H1 (cell line): ENCODE results near the gene LYVE1. TPM values are rescaled to one million over a fixed set of nuclear protein-coding genes. Genes with fewer than 3 reads are reported as not detected.

Experiments used
- CTCF ChIA-PET: fragments of 300-600 bp; sonication (Branson Sonifier 250); formaldehyde crosslinking; loops from one replicate; lab custom pipeline; 2021; ENCODE audit not compliant: partially characterized antibody; lab: Charles Lee
- POLR2A ChIA-PET: fragments of 300-600 bp; sonication (Branson Sonifier 250); formaldehyde crosslinking; loops from one replicate; lab custom pipeline; 2021; ENCODE audit warnings: inconsistent platforms; ENCODE audit not compliant: partially characterized antibody; lab: Charles Lee
- DNase-seq, 2 experiments: peaks; one replicate each; pipeline versions ENCODE4 v3.0.0 to v3.0.0-alpha.2; 2010 to 2022; ENCODE audit warnings: low spot score in 2 of 2, low read depth in 1 of 2, mixed read lengths in 1 of 2
- FAIRE-seq: peaks from 2 replicates; lab custom pipeline; 2011; peaks lifted over from hg19 to GRCh38; lab: Jason Lieb, UNC
- H2AFZ ChIP-seq: 2 replicates; pipeline ENCODE4 v1.8.1; 2012; ENCODE audit warnings: low read length, inconsistent platforms
- H2AK5ac ChIP-seq: 2 replicates; pipeline ENCODE4 v1.6.1; 2013; ENCODE audit warnings: low read depth, low read length
- H2BK120ac ChIP-seq: replicated peaks from 2 replicates; pipeline ENCODE3; 2013; ENCODE audit warnings: low read depth, low read length, inconsistent platforms
- H2BK12ac ChIP-seq: 2 replicates; pipeline ENCODE4 v1.6.1; 2013; ENCODE audit warnings: low read depth, low read length
- H2BK15ac ChIP-seq: 2 replicates; pipeline ENCODE4 v1.6.1; 2013; ENCODE audit warnings: low read length
- H2BK20ac ChIP-seq: 2 replicates; pipeline ENCODE4 v1.6.1; 2013; ENCODE audit warnings: low read length
- H2BK5ac ChIP-seq: 2 replicates; pipeline ENCODE4 v1.6.1; 2013; ENCODE audit warnings: low read depth, low read length
- H3K14ac ChIP-seq: 2 replicates; pipeline ENCODE4 v1.6.1; 2013; ENCODE audit warnings: inconsistent platforms; ENCODE audit not compliant: insufficient read length
- H3K18ac ChIP-seq: 2 replicates; pipeline ENCODE4 v1.6.1; 2013; ENCODE audit warnings: low read length; ENCODE audit errors: extremely low read depth
- H3K23ac ChIP-seq: 2 replicates; pipeline ENCODE4 v1.6.1; 2013; ENCODE audit warnings: inconsistent platforms; ENCODE audit not compliant: insufficient read length
- H3K23me2 ChIP-seq: 2 replicates; pipeline ENCODE4 v1.6.1; 2013; ENCODE audit warnings: low read depth, low read length
- H3K27ac ChIP-seq: 2 replicates; pipeline ENCODE4 v1.6.1; 2011; ENCODE audit warnings: low read depth, low read length, inconsistent platforms
- H3K27me3 ChIP-seq, 4 experiments: replicated peaks in 1 of 4; 1 replicate in 1 of 4; 2 replicates in 3 of 4; pipeline versions ENCODE4 v1.6.1 to v1.8.1; 2011 to 2013; ENCODE audit warnings: low read length in 3 of 4, mild to moderate bottlenecking in 3 of 4, inconsistent platforms in 2 of 4, mixed read lengths in 2 of 4, moderate library complexity in 1 of 4; ENCODE audit not compliant: control insufficient read depth in 3 of 4, insufficient read depth in 3 of 4; ENCODE audit errors: extremely low read depth in 1 of 4
- H3K36me3 ChIP-seq, 4 experiments: 2 replicates each; pipeline versions ENCODE4 v1.6.1 to v1.8.1; 2011 to 2013; ENCODE audit warnings: mild to moderate bottlenecking in 4 of 4, low read length in 3 of 4, moderate library complexity in 2 of 4, control low read depth in 1 of 4, inconsistent platforms in 1 of 4; ENCODE audit not compliant: insufficient read depth in 4 of 4, control insufficient read depth in 2 of 4
- H3K4ac ChIP-seq: replicated peaks from 2 replicates; pipeline ENCODE3; 2013; ENCODE audit warnings: low read length, low read depth, mixed read lengths, inconsistent platforms; ENCODE audit not compliant: insufficient read length
- H3K4me1 ChIP-seq, 4 experiments: replicated peaks in 1 of 4; 1 replicate in 1 of 4; 2 replicates in 3 of 4; pipeline versions ENCODE4 v1.6.1 to v1.8.1; 2011 to 2013; ENCODE audit warnings: low read length in 3 of 4, inconsistent platforms in 2 of 4, mixed read lengths in 1 of 4; ENCODE audit not compliant: insufficient read depth in 4 of 4, control insufficient read depth in 3 of 4
- H3K4me2 ChIP-seq, 2 experiments: 2 replicates each; pipeline versions ENCODE4 v1.6.1 to v1.8.1; 2011 to 2013; ENCODE audit warnings: low read depth in 2 of 2, low read length in 2 of 2, control low read depth in 1 of 2, inconsistent platforms in 1 of 2, mild to moderate bottlenecking in 1 of 2; ENCODE audit not compliant: insufficient read depth in 1 of 2
- H3K4me3 ChIP-seq, 4 experiments: fragments of 200-600, 300-600 bp in 1 of 4; sonication (generic), shearing (Covaris generic), sonication (Bioruptor Twin) in 1 of 4; 2 replicates each; pipeline versions ENCODE4 v1.5.1 to v1.8.1; 2011 to 2016; ENCODE audit warnings: low read length in 4 of 4, low read depth in 3 of 4, control low read depth in 2 of 4, inconsistent platforms in 2 of 4, mild to moderate bottlenecking in 2 of 4, mixed read lengths in 1 of 4, moderate library complexity in 1 of 4; ENCODE audit not compliant: insufficient read depth in 2 of 4; ENCODE audit errors: extremely low read depth in 1 of 4
- H3K56ac ChIP-seq: replicated peaks from 2 replicates; pipeline ENCODE3; 2013; ENCODE audit warnings: low read depth, mild to moderate bottlenecking, mixed read lengths, low read length, inconsistent platforms; ENCODE audit not compliant: insufficient read length
- H3K79me1 ChIP-seq: 2 replicates; pipeline ENCODE4 v1.6.1; 2013; ENCODE audit warnings: low read depth, low read length, control low read depth
- H3K79me2 ChIP-seq, 2 experiments: 2 replicates each; pipeline versions ENCODE4 v1.6.1 to v1.8.1; 2012 to 2013; ENCODE audit warnings: low read length in 2 of 2, mild to moderate bottlenecking in 2 of 2, inconsistent platforms in 1 of 2; ENCODE audit not compliant: insufficient read depth in 2 of 2, control insufficient read depth in 1 of 2
- H3K9ac ChIP-seq, 4 experiments: replicated peaks in 1 of 4; 1 replicate in 1 of 4; 2 replicates in 3 of 4; pipeline versions ENCODE4 v1.6.1 to v1.8.1; 2011 to 2013; ENCODE audit warnings: low read depth in 3 of 4, low read length in 3 of 4, control low read depth in 2 of 4, mild to moderate bottlenecking in 2 of 4, moderate library complexity in 2 of 4, inconsistent platforms in 1 of 4; ENCODE audit errors: extremely low read depth in 1 of 4
- H3K9me3 ChIP-seq, 2 experiments: 2 replicates each; pipeline versions ENCODE4 v1.6.1 to v1.8.1; 2012 to 2013; ENCODE audit warnings: mild to moderate bottlenecking in 2 of 2, moderate library complexity in 2 of 2, control low read depth in 1 of 2, inconsistent platforms in 1 of 2, low read depth in 1 of 2, low read length in 1 of 2, mixed read lengths in 1 of 2; ENCODE audit not compliant: insufficient read depth in 2 of 2
- H4K20me1 ChIP-seq, 2 experiments: replicated peaks in 1 of 2; 2 replicates each; pipeline versions ENCODE3 to v1.8.1; 2011 to 2013; ENCODE audit warnings: inconsistent platforms in 2 of 2, low read length in 2 of 2, mild to moderate bottlenecking in 1 of 2; ENCODE audit not compliant: insufficient read depth in 2 of 2, control insufficient read depth in 1 of 2
- H4K5ac ChIP-seq: 2 replicates; pipeline ENCODE4 v1.6.1; 2013; ENCODE audit warnings: low read length, low read depth, mixed read lengths, inconsistent platforms; ENCODE audit not compliant: insufficient read length
- H4K8ac ChIP-seq: 2 replicates; pipeline ENCODE4 v1.8.0; 2013; ENCODE audit warnings: mild to moderate bottlenecking, moderate library complexity, low read length, inconsistent platforms; ENCODE audit not compliant: insufficient read depth; ENCODE audit errors: extremely low read depth
- H4K91ac ChIP-seq: replicated peaks from 2 replicates; pipeline ENCODE3; 2013; ENCODE audit warnings: low read length, mixed read lengths, inconsistent platforms; ENCODE audit not compliant: insufficient read length
- HDAC6 ChIP-seq: IDR thresholded peaks from one replicate; pipeline ENCODE4 v1.7.1; 2012; ENCODE audit warnings: low read depth, mild to moderate bottlenecking, inconsistent platforms, low read length, moderate library complexity
- POU5F1 ChIP-seq: IDR thresholded peaks from 2 replicates; pipeline ENCODE4 v1.6.1; 2011; ENCODE audit warnings: low read depth, mild to moderate bottlenecking, low read length, moderate library complexity
- RAD21 ChIP-seq, 2 experiments: IDR thresholded peaks in 1 of 2; conservative IDR thresholded peaks in 1 of 2; 2 replicates each; pipeline ENCODE4 v1.6.1; 2011; ENCODE audit warnings: low read depth in 2 of 2, low read length in 2 of 2, improper control_type of control experiment in 1 of 2, inconsistent platforms in 1 of 2, mild to moderate bottlenecking in 1 of 2, moderate library complexity in 1 of 2
- WGBS, 2 experiments: shearing (Covaris generic) in 1 of 2; methylation state at CpG; one replicate each; pipeline versions ENCODE4 v1.1.6 to v1.1.7; 2013 to 2015; ENCODE audit warnings: low lambda C conversion rate in 2 of 2, mixed read lengths in 2 of 2, inconsistent platforms in 1 of 2, low coverage in 1 of 2, missing lambda C conversion rate in 1 of 2; ENCODE audit not compliant: insufficient replicate concordance in 2 of 2, insufficient coverage in 1 of 2, insufficient read length in 1 of 2; ENCODE audit errors: extremely low coverage in 1 of 2, missing lambda C conversion rate in 1 of 2; 5-methylcytosine and 5-hydroxymethylcytosine counted together
- polyA plus RNA-seq, 7 experiments: library from polyadenylated mRNA; depleted of rRNA in 3 of 7; stranded (reverse) in 5 of 7; unstranded in 2 of 7; fragments of >200 nt in 5 of 7; fragments of 200-250 nt in 2 of 7; gene quantifications; 1 replicate in 5 of 7; 2 replicates in 1 of 7; 4 replicates in 1 of 7; pipeline versions ENCODE4 v1.2.1 to v1.2.3, GENCODE V29; 2011 to 2013; ENCODE audit warnings: missing spikeins in 2 of 7, mixed read lengths in 2 of 7
- total RNA-seq: library from RNA; stranded (reverse); fragmentation: NEBNext Ultra II Directional; extraction: Animal tissue kit (Norgen Biotek cat#: 25700); gene quantifications from 2 replicates; pipeline ENCODE4 v1.2.1, GENCODE V29; 2021

LYVE1 gene
- total and polyA plus RNA-seq, 2 of the 8 experiments (the other 6 are each of a cell fraction or from before 2014, with no cell fraction given) = 0.09 TPM; not detected in 1

DNA sequence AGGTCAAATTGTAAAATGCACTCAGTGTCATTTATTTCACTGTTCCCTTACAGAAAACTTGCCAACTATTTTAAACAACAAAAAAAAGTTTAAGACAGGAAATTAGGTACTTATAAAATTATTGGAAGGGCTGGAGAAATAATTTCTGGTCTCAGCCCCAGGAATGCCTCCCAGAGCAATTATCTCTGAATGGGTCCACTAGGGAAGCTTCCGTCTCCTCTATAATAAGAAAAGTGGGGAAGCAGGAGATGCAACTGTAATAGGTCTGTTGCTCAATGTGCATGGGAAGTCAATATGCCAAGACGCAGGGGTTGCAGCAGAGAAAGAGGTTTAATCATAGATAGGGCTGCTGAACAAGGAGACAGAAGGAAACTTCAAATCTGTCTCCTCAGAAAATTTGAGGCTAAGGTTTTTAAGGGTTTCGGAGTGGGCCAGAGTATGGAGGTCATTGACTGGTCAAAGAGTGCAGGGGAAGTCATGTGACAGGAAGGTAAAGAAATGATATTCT lies 16.6 kb downstream of the LYVE1 start:
- no peak overlapping the region for H3K56ac ChIP-seq
- no peaks in the 10 kb centered on the region for H3K79me1 ChIP-seq
- H4K20me1 ChIP-seq = no peaks in the 10 kb centered on the region
- no peaks in the 10 kb centered on the region for H3K36me3 ChIP-seq
- no peak overlapping the region for H2BK5ac ChIP-seq
- ChIA-PET CTCF (interaction anchor here (1.6 kb wide), 1 partner anchor 36 kb away, joined by 4 read pairs; no protein-coding TSS in a partner anchor), POLR2A (interaction anchor here (1.6 to 2.6 kb wide), 2 partner anchors 8 to 11 kb away, joined by 3 to 7 read pairs; partner anchors contain the start of gene RNF141)
- H3K23ac ChIP-seq = no peak overlapping the region
- no peaks in the 10 kb centered on the region for H3K23me2 ChIP-seq
- H3K4ac ChIP-seq = no peak overlapping the region
- FAIRE-seq = no peak
- H3K79me2 ChIP-seq = no peaks in the 10 kb centered on the region
- no peaks in the 10 kb centered on the region; a peak in 1 of 7 replicates for H3K27me3 ChIP-seq
- H3K18ac ChIP-seq = no peak overlapping the region
- H4K91ac ChIP-seq = no peak overlapping the region
- no peak overlapping the region for H4K5ac ChIP-seq
- no peak overlapping the region for H4K8ac ChIP-seq
- H2BK12ac ChIP-seq = no peak overlapping the region
- no peak overlapping the region for H3K4me2 ChIP-seq
- DNase-seq = no peak
- H3K4me3 ChIP-seq = no peak overlapping the region
- H2AK5ac ChIP-seq = no peak overlapping the region
- H3K4me1 ChIP-seq = peaks cover 0 to 9% (median 2%) of the 10 kb centered on the region in 4 experiments; a peak in 3 of 7 replicates
- no peak overlapping the region for H2BK15ac ChIP-seq
- no peak overlapping the region for H3K9ac ChIP-seq
- no peak overlapping the region for H2AFZ ChIP-seq
- H3K27ac ChIP-seq = no peak overlapping the region
- WGBS, 2 experiments = 96% methylated on average over 3 of the region's 3 CpGs; no CpG with 5 or more reads in 1 of the 2 experiments
- H2BK20ac ChIP-seq = no peak overlapping the region
- no peaks in the 10 kb centered on the region for H3K9me3 ChIP-seq
- no peak overlapping the region for H3K14ac ChIP-seq
- H2BK120ac ChIP-seq = no peak overlapping the region
- TF ChIP-seq HDAC6 (no peak), RAD21 (IDR thresholded peaks at IDR 0.05 in 1 of 2, conservative IDR thresholded peaks at IDR 0.05 in 1 of 2; ENCODE audit: low read depth in 2 of 2, low read length in 2 of 2) (no peak), POU5F1 (no peak)
